Effector memory CD8-positive, alpha-beta T cell (primary cell): ENCODE data around the gene OPCML.

Experiments
- ATAC-seq: fragments of 150-1000 bp; cut with Tn5 transposase; replicated peaks from 2 replicates; pipeline ENCODE4 v1.10.0; 2021; ENCODE audit warnings: mild to moderate bottlenecking, moderate library complexity
- DNase-seq, 3 experiments: peaks; one replicate each; pipeline ENCODE4 v3.0.0; 2021
- H3K27ac Mint-ChIP-seq, 2 donors: one replicate each; pipeline ENCODE4 v1.8.0; 2022; ENCODE audit warnings: mild to moderate bottlenecking in 2 of 2, mixed read lengths in 2 of 2, moderate library complexity in 2 of 2
- H3K27me3 Mint-ChIP-seq, 2 donors: one replicate each; pipeline ENCODE4 v1.8.0; 2022; ENCODE audit warnings: mixed read lengths in 2 of 2
- H3K36me3 Mint-ChIP-seq: one replicate; pipeline ENCODE4 v1.8.0; 2022; ENCODE audit warnings: mild to moderate bottlenecking, moderate library complexity, mixed read lengths; ENCODE audit not compliant: insufficient read depth
- H3K4me1 Mint-ChIP-seq, 2 donors: one replicate each; pipeline ENCODE4 v1.8.0; 2022; ENCODE audit warnings: low read depth in 2 of 2, mixed read lengths in 2 of 2
- H3K4me3 Mint-ChIP-seq, 2 donors: one replicate each; pipeline ENCODE4 v1.8.0; 2022; ENCODE audit warnings: mild to moderate bottlenecking in 2 of 2, mixed read lengths in 2 of 2, moderate library complexity in 2 of 2
- H3K9me3 Mint-ChIP-seq, 2 donors: one replicate each; pipeline ENCODE4 v1.8.0; 2022; ENCODE audit warnings: mixed read lengths in 2 of 2

OPCML gene

GRCh38 chr11:132519241-132519815 lies 1013.0 kb downstream of the OPCML start:
- Mint-ChIP-seq H3K36me3 (no peaks in the 10 kb centered on the region), H3K9me3 (no peaks in the 10 kb centered on the region), H3K4me1 (no peaks in the 10 kb centered on the region), H3K4me3 (no peak overlapping the region), H3K27me3 (peaks cover 0 to 14% of the 10 kb centered on the region in 2 donors), H3K27ac (no peak overlapping the region)
- ATAC-seq (no peak), DNase-seq (no peak)

GRCh38 chr11:132504501-132505041 lies 1027.7 kb downstream of the OPCML start:
- Mint-ChIP-seq H3K4me1 (no peaks in the 10 kb centered on the region), H3K36me3 (no peaks in the 10 kb centered on the region), H3K9me3 (peaks cover 8 to 10% of the 10 kb centered on the region in 2 donors), H3K27me3 (peaks cover 0 to 10% of the 10 kb centered on the region in 2 donors), H3K4me3 (no peak overlapping the region), H3K27ac (no peak overlapping the region)
- ATAC-seq (no peak), DNase-seq (no peak)

DNA sequence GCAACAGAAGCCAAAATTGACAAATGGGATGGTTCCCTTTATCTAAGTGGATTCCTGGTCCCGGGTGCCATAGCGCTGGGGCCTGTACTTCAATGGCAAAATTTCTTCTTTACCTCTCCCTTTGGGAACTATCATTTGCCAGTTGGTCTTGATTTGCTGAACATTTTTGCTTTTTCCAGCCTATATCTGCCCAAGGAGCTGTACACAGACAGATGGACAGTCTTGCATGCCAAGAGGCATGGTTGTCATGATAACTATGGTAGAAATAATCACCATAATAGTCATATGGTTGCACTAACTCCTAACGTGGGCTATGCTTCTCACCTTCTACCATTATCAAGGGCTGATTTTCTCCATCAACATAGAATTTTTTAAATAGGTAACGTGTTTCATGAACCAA lies 1030.9 kb downstream of the OPCML start:
- Mint-ChIP-seq H3K27ac (no peak overlapping the region), H3K9me3 (peaks cover 8 to 25% of the 10 kb centered on the region in 2 donors), H3K4me3 (no peak overlapping the region), H3K4me1 (no peaks in the 10 kb centered on the region), H3K27me3 (peaks cover 0 to 10% of the 10 kb centered on the region in 2 donors), H3K36me3 (no peaks in the 10 kb centered on the region)
- ATAC-seq = no peak
- no peak for DNase-seq

DNA sequence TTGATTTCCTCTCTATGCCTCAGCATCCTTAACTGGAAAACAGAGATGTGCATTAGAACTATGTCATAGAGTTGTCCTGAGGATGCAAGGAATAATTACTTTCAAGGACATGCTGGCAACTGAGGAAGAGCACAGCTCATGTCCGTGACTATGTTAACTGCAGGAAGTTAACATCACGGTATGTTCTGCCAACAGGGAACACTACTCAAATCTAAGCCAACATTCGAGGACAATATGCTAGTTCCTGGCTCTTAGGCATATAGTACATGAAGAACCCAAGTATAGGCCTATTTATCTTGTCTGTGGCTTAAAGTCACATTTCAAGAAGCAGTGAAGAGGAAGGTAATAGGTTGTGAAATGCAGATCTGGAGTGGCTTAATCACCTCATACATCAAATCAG lies 1032.6 kb downstream of the OPCML start:
- ATAC-seq = no peak
- Mint-ChIP-seq H3K4me3 (no peak overlapping the region), H3K36me3 (no peaks in the 10 kb centered on the region), H3K4me1 (no peaks in the 10 kb centered on the region), H3K27ac (no peak overlapping the region), H3K27me3 (peaks cover 0 to 4% of the 10 kb centered on the region in 2 donors), H3K9me3 (peaks cover 8 to 25% of the 10 kb centered on the region in 2 donors)
- no peak for DNase-seq

- H3K4me1 Mint-ChIP-seq = no peaks in the 10 kb centered on the region
- DNase-seq (no peak), ATAC-seq (no peak)
- no peak overlapping the region for H3K4me3 Mint-ChIP-seq
- no peaks in the 10 kb centered on the region for H3K36me3 Mint-ChIP-seq
- no peaks in the 10 kb centered on the region for H3K27me3 Mint-ChIP-seq
- H3K9me3 Mint-ChIP-seq = peaks cover 8 to 25% of the 10 kb centered on the region in 2 donors
- H3K27ac Mint-ChIP-seq = no peak overlapping the region
Observed at GRCh38 chr11:132496341-132496740, 1036.0 kb downstream of the OPCML start.

DNA sequence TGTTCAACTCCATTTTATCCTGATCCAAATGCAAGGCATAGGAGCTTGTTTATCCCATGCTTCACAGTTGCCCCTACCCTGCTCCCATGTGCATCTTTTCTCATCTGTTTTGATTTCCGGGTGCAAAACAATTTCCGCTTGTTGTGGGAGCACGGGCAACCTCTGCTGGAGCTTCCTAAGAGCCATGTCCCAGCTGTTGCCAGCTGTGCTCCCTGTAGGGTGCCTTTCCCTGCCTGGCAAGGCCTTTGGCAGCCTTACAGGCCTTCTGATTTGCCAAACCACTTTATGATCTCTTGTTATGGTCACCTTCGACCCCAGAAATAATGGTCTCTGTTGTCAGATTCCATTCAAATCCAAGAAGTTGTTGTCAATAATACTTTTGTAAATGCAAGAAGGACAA lies 1038.5 kb downstream of the OPCML start:
- Mint-ChIP-seq H3K4me3 (no peak overlapping the region), H3K9me3 (peaks cover 11 to 15% of the 10 kb centered on the region in 2 donors), H3K36me3 (no peaks in the 10 kb centered on the region), H3K4me1 (no peaks in the 10 kb centered on the region), H3K27ac (no peak overlapping the region), H3K27me3 (no peaks in the 10 kb centered on the region)
- ATAC-seq (no peak), DNase-seq (no peak)

GRCh38 chr11:132490978-132491377 lies 1041.3 kb downstream of the OPCML start:
- H3K9me3 Mint-ChIP-seq = peaks cover 15 to 18% of the 10 kb centered on the region in 2 donors
- H3K4me1 Mint-ChIP-seq = no peaks in the 10 kb centered on the region
- no peak overlapping the region for H3K27ac Mint-ChIP-seq
- H3K36me3 Mint-ChIP-seq = no peaks in the 10 kb centered on the region
- ATAC-seq (no peak), DNase-seq (no peak)
- no peaks in the 10 kb centered on the region for H3K27me3 Mint-ChIP-seq
- H3K4me3 Mint-ChIP-seq = no peak overlapping the region

GRCh38 chr11:132486060-132486459 lies 1046.2 kb downstream of the OPCML start:
- no peak for DNase-seq
- ATAC-seq = no peak
- Mint-ChIP-seq H3K4me3 (no peak overlapping the region), H3K36me3 (no peaks in the 10 kb centered on the region), H3K27ac (no peak overlapping the region), H3K9me3 (peaks cover 8 to 25% of the 10 kb centered on the region in 2 donors), H3K27me3 (no peaks in the 10 kb centered on the region), H3K4me1 (no peaks in the 10 kb centered on the region)

- Mint-ChIP-seq H3K4me1 (no peaks in the 10 kb centered on the region), H3K36me3 (no peaks in the 10 kb centered on the region), H3K27ac (no peak overlapping the region), H3K4me3 (no peak overlapping the region), H3K27me3 (peaks cover 0 to 7% of the 10 kb centered on the region in 2 donors), H3K9me3 (peaks cover 0 to 1% of the 10 kb centered on the region in 2 donors)
- ATAC-seq (no peak), DNase-seq (no peak)
Observed at GRCh38 chr11:132475026-132475425, 1057.3 kb downstream of the OPCML start.

DNA sequence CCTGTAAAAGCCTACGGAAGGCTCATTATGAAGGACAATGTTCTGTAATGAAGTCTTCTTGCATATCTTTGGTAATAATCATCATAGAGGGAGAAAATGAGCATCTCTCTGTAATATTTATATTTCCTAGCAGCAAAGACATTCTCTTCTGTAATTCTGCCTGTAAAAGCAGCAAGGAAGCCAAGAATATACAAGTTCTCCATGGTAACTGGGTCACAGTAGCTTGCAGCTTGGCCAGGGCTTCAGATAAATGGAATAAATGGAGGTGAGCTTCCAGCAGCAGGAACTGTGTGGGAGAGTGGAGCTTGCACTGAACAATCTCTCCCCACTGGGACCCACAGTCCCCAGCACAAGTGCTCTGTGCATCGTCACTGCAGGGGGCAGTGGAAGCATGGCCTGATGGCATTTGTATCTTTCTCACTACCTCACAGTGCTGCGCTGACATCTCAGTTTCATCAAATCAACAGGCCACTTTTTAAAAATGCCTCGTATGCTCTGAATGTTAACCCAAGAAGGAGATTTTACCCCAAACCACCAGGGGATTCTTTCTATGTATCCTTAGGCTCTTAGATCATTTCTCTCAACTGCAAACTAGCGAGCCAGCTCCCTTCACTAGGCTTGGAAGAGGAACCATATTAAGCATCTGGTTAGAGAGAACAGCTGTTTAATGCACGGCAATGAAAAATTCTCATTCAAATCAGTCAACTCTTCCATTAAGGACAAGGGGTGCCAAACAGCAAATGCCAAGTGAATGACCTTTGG lies 1059.7 kb downstream of the OPCML start:
- Mint-ChIP-seq H3K27me3 (peaks cover 0 to 7% of the 10 kb centered on the region in 2 donors), H3K36me3 (no peaks in the 10 kb centered on the region), H3K9me3 (peaks cover 0 to 1% of the 10 kb centered on the region in 2 donors), H3K4me1 (no peaks in the 10 kb centered on the region), H3K4me3 (no peak overlapping the region), H3K27ac (no peak overlapping the region)
- no peak for ATAC-seq
- no peak for DNase-seq

DNA sequence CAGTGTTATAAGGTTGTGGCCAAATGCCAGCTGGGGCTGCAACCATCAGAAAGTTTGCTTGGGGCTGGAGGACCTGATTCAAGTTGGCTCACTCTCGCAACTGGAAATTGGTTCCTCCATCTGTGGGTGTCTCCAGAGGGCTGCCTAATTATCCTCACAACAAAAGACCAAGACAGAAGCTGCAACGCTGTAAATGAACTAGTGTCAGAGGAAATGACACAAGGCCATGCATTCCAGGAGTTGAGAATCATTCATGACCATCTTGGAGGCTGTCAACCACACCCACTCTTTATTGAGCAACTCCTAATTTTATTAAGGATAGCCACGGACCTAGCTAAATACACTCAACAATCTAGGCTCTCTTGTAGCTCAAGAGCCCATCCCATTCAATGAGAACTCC lies 1060.8 kb downstream of the OPCML start:
- H3K4me1 Mint-ChIP-seq = no peaks in the 10 kb centered on the region
- DNase-seq = no peak

DNA sequence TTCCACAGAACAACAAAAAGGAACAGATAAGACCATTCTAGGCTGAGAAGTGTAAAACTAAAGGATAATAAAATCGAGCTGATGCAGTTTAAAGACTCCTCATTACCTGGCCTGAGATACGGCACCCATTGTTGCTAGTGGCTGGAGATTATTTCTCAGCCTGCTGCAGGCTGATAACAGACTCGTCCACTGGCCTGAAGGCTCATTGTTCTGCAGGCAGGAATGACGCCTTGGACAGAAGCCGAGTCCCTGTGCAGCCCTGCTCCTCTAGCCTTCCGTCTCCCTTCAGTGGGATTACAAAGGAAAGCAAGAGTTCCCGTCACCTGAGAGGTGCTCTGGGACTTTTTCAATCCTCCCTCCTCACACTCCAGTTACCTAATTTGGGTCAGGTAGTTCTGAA lies 1065.3 kb downstream of the OPCML start:
- no peak overlapping the region for H3K27ac Mint-ChIP-seq
- peaks cover 0 to under 1% of the 10 kb centered on the region in 2 donors for H3K9me3 Mint-ChIP-seq
- DNase-seq = no peak
- H3K36me3 Mint-ChIP-seq = no peaks in the 10 kb centered on the region
- no peaks in the 10 kb centered on the region for H3K4me1 Mint-ChIP-seq
- ATAC-seq = no peak
- H3K27me3 Mint-ChIP-seq = no peaks in the 10 kb centered on the region
- no peak overlapping the region for H3K4me3 Mint-ChIP-seq

More for the DNA sequence above, 1060.8 kb downstream of the OPCML start:
- Mint-ChIP-seq H3K27ac (no peak overlapping the region), H3K36me3 (no peaks in the 10 kb centered on the region), H3K9me3 (peaks cover 0 to 1% of the 10 kb centered on the region in 2 donors), H3K27me3 (no peaks in the 10 kb centered on the region), H3K4me3 (no peak overlapping the region)
- ATAC-seq = no peak

DNA sequence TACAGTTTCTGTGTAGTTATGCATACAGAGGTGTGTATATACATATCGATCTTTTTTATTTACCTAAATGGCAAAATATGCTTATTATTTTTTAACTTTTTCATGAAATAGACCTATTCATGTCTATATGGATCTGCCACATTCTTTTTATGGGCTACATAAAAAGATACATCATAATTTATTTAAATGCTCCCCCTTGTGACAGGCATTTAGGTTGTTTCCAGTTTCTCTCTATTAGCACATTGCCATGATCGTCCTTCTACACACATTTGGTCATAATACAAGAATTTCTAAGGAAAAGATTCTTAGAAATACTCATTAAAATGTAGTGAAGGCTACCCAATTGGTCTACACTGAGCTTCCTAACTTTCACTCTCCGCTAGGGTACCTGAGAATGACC lies 1067.4 kb downstream of the OPCML start:
- no peak for DNase-seq
- Mint-ChIP-seq H3K4me1 (no peaks in the 10 kb centered on the region), H3K27ac (no peak overlapping the region), H3K4me3 (no peak overlapping the region), H3K36me3 (no peaks in the 10 kb centered on the region), H3K27me3 (no peaks in the 10 kb centered on the region), H3K9me3 (peaks cover 0 to 2% of the 10 kb centered on the region in 2 donors)
- ATAC-seq = no peak

DNA sequence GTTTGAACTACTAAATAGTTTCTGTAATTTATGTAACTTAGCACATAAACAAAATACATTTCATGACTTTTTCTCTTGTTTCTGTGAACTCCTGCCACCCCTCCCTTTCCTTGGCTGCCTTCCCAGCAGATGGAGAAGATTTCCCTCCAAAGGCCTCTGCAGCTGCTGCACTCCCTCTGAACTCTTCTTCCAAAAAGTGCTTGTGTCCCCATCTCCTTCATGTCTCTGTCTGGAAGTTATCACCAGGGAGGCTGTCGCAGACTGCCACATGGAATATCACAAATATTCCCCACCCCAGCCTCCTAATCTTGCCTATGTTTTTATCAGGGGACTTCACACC lies 1068.3 kb downstream of the OPCML start:
- Mint-ChIP-seq H3K9me3 (peaks cover 0 to 2% of the 10 kb centered on the region in 2 donors), H3K4me3 (no peak overlapping the region), H3K36me3 (no peaks in the 10 kb centered on the region), H3K27ac (no peak overlapping the region), H3K4me1 (no peaks in the 10 kb centered on the region), H3K27me3 (no peaks in the 10 kb centered on the region)
- DNase-seq = no peak
- no peak for ATAC-seq
